SK-N-SH (cell line): ENCODE measurements around the gene ULBP1.

Experiments used
- EZH2phosphoT487 ChIP-seq: fragments of 200-600 bp; sonication (generic); IDR thresholded peaks from 2 replicates; pipeline ENCODE4 v1.6.1; 2017; ENCODE audit warnings: low read depth, mixed run types, mild to moderate bottlenecking, antibody characterized with exemption, moderate library complexity, borderline replicate concordance
- GABPA ChIP-seq: IDR thresholded peaks from 2 replicates; pipeline ENCODE4 v1.4.0; 2012; ENCODE audit warnings: low read depth, mild to moderate bottlenecking
- IRF3 ChIP-seq: fragments of 150-350 bp; IDR thresholded peaks from 2 replicates; pipeline ENCODE4 v1.6.1; 2016; ENCODE audit warnings: mild to moderate bottlenecking, low read depth, low read length
- JUND ChIP-seq: IDR thresholded peaks from 2 replicates; pipeline ENCODE4 v1.4.0; 2012
- POLR2AphosphoS5 ChIP-seq: IDR thresholded peaks from 2 replicates; pipeline ENCODE4 v1.6.1; 2012; ENCODE audit warnings: low read depth, low read length
- RAD21 ChIP-seq: IDR thresholded peaks from 2 replicates; pipeline ENCODE4 v1.6.1; 2012; ENCODE audit warnings: mild to moderate bottlenecking, low read length
- RFX5 ChIP-seq: IDR thresholded peaks from 2 replicates; pipeline ENCODE4 v1.6.1; 2012; ENCODE audit warnings: mild to moderate bottlenecking, improper control_type of control experiment, low read length
- RXRA ChIP-seq: IDR thresholded peaks from 2 replicates; pipeline ENCODE4 v1.4.0; 2012; ENCODE audit warnings: low read depth, mild to moderate bottlenecking, borderline replicate concordance
- SIN3A ChIP-seq: IDR thresholded peaks from 2 replicates; pipeline ENCODE4 v1.6.1; 2012; ENCODE audit warnings: low read depth, mild to moderate bottlenecking, low read length, moderate library complexity, borderline replicate concordance
- TAF1 ChIP-seq: IDR thresholded peaks from 2 replicates; pipeline ENCODE4 v1.6.1; 2012; ENCODE audit warnings: low read depth, mild to moderate bottlenecking, low read length, moderate library complexity, borderline replicate concordance
- USF2 ChIP-seq: fragments of 150-350 bp; IDR thresholded peaks from 2 replicates; pipeline ENCODE4 v1.6.1; 2017; ENCODE audit warnings: antibody characterized with exemption, low read length, low read depth, borderline replicate concordance
- YY1 ChIP-seq: IDR thresholded peaks from 2 replicates; pipeline ENCODE4 v1.4.0; 2012; ENCODE audit warnings: low read depth, mild to moderate bottlenecking
- TF ChIP-seq, protein P1 (sequence below): fragments of 200-600 bp; sonication (generic); IDR thresholded peaks from 2 replicates; pipeline ENCODE4 v1.6.1; 2017; ENCODE audit warnings: antibody characterized with exemption, mild to moderate bottlenecking, moderate library complexity

DNA sequence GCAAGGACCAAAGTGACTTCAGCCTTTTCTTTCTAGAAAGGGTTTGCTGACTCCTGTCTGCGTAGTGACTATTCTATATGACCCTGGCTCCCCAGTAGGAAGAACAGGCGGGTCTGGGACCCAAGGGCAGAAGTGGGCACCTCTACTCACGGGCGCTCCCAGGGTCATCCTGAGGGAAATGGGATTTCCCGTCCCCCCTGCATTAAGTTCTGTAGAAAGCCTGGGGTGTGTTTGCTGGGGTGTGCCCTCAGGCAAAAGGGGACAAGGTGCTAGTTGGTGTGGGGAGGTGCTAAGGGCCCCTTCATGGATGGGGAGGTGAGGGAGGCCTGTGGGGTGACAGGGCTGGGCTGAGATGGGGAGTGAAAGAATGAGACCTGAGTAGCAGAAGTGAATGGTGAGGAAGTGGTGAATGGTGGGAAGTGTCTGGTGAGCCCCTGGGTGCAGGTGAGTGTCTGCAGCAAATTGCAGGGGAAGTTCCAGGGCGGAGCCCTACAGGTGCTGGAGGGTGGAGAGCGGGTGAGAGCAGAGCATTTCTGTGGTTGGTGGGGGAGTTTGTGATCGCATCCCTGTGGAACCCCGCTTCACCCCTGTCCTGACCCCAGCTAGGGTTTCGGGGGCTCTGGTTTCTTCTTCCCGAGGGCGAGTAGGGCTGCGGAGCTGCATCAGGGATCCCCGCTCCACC lies 40.5 kb downstream of the ULBP1 start:
- no peak for TF ChIP-seq POLR2AphosphoS5
- TF ChIP-seq RFX5, result no peak
- TF ChIP-seq, protein P1, sequence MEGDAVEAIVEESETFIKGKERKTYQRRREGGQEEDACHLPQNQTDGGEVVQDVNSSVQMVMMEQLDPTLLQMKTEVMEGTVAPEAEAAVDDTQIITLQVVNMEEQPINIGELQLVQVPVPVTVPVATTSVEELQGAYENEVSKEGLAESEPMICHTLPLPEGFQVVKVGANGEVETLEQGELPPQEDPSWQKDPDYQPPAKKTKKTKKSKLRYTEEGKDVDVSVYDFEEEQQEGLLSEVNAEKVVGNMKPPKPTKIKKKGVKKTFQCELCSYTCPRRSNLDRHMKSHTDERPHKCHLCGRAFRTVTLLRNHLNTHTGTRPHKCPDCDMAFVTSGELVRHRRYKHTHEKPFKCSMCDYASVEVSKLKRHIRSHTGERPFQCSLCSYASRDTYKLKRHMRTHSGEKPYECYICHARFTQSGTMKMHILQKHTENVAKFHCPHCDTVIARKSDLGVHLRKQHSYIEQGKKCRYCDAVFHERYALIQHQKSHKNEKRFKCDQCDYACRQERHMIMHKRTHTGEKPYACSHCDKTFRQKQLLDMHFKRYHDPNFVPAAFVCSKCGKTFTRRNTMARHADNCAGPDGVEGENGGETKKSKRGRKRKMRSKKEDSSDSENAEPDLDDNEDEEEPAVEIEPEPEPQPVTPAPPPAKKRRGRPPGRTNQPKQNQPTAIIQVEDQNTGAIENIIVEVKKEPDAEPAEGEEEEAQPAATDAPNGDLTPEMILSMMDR, result no peak
- TF ChIP-seq JUND, result no peak
- no peak for TF ChIP-seq RXRA
- no peak for TF ChIP-seq EZH2phosphoT487
- TF ChIP-seq SIN3A, result no peak
- TF ChIP-seq USF2, result no peak
- TF ChIP-seq RAD21, result no peak
- no peak for TF ChIP-seq YY1
- TF ChIP-seq GABPA, result no peak
- no peak for TF ChIP-seq TAF1
- TF ChIP-seq IRF3, result no peak
